Measurements from ENCODE around the gene HSPE1. TPM values are rescaled to one million over a fixed set of nuclear protein-coding genes. Genes with fewer than 3 reads are reported as not detected.

HSPE1 gene
- total and polyA plus RNA-seq, 3 donors from 2014 or later: 43.3 to 61.8 (median 51.3) TPM

GRCh38 chr2:197502201-197502600 lies 2.0 kb downstream of the HSPE1 start:
- TF ChIP-seq POLR2A (IDR thresholded peaks at IDR 0.05) (no peak), CTCF (IDR thresholded peaks at IDR 0.05) (no peak)
- no peak for DNase-seq
- H3K4me1 ChIP-seq: peaks cover 24% of the 10 kb centered on the region
- no peaks in the 10 kb centered on the region for H3K27me3 ChIP-seq
- H3K36me3 ChIP-seq (ENCODE audit: low read depth, missing control alignments): no peaks in the 10 kb centered on the region
- WGBS, 2 donors: 45 to 57% methylated on average over 4 of the region's 4 CpGs
- no peak overlapping the region for H3K4me3 ChIP-seq
- intact Hi-C loops (cut with DNase I; ENCODE audit: low total_unique reads): no loop called here
- H3K27ac ChIP-seq: peak overlapping the region in 1 of 2 donors; percentile 0
- no peaks in the 10 kb centered on the region for H3K9me3 ChIP-seq

GRCh38 chr2:197502685-197503084 lies 2.5 kb downstream of the HSPE1 start:
- Histone ChIP-seq H3K4me3 (no peak overlapping the region), H3K27me3 (no peaks in the 10 kb centered on the region), H3K36me3 (ENCODE audit: low read depth, missing control alignments) (no peaks in the 10 kb centered on the region), H3K4me1 (peaks cover 20% of the 10 kb centered on the region), H3K9me3 (no peaks in the 10 kb centered on the region), H3K27ac (peak overlapping the region in 1 of 2 donors; percentile 0)
- TF ChIP-seq CTCF (IDR thresholded peaks at IDR 0.05): no peak
- no peak for TF ChIP-seq POLR2A (IDR thresholded peaks at IDR 0.05)
- 79 to 81% methylated on average over 4 of the region's 4 CpGs for WGBS, 2 donors
- DNase-seq: no peak
- intact Hi-C loops (cut with DNase I; ENCODE audit: low total_unique reads): no loop called here

- DNase-seq: no peak
- TF ChIP-seq CTCF (IDR thresholded peaks at IDR 0.05): no peak
- TF ChIP-seq POLR2A (IDR thresholded peaks at IDR 0.05): no peak
- H3K9me3 ChIP-seq: no peaks in the 10 kb centered on the region
- H3K27ac ChIP-seq: no peak overlapping the region
- intact Hi-C loops (cut with DNase I; ENCODE audit: low total_unique reads): no loop called here
- no peak overlapping the region for H3K4me3 ChIP-seq
- H3K36me3 ChIP-seq (ENCODE audit: low read depth, missing control alignments): no peaks in the 10 kb centered on the region
- H3K4me1 ChIP-seq: peaks cover 12% of the 10 kb centered on the region
- WGBS, 2 donors: 98% methylated on average over 2 of the region's 2 CpGs
- no peaks in the 10 kb centered on the region for H3K27me3 ChIP-seq
Observed at GRCh38 chr2:197504000-197504399, 3.8 kb downstream of the HSPE1 start.

GRCh38 chr2:197504512-197504911 lies 4.3 kb downstream of the HSPE1 start:
- no peak for TF ChIP-seq CTCF (IDR thresholded peaks at IDR 0.05)
- TF ChIP-seq POLR2A (IDR thresholded peaks at IDR 0.05): no peak
- intact Hi-C loops (cut with DNase I; ENCODE audit: low total_unique reads): no loop called here
- H3K4me1 ChIP-seq: peaks cover 12% of the 10 kb centered on the region
- WGBS, 2 donors: 86 to 90% methylated on average over 6 of the region's 6 CpGs
- H3K9me3 ChIP-seq: no peaks in the 10 kb centered on the region
- H3K27me3 ChIP-seq: no peaks in the 10 kb centered on the region
- no peak overlapping the region for H3K4me3 ChIP-seq
- H3K36me3 ChIP-seq (ENCODE audit: low read depth, missing control alignments): no peaks in the 10 kb centered on the region
- no peak overlapping the region for H3K27ac ChIP-seq
- no peak for DNase-seq

- WGBS, 2 donors: 71 to 79% methylated on average over 5 of the region's 5 CpGs
- no peak for DNase-seq
- H3K36me3 ChIP-seq (ENCODE audit: low read depth, missing control alignments): no peaks in the 10 kb centered on the region
- H3K4me1 ChIP-seq: peaks cover 6% of the 10 kb centered on the region
- intact Hi-C loops (cut with DNase I; ENCODE audit: low total_unique reads): no loop called here
- H3K9me3 ChIP-seq: no peaks in the 10 kb centered on the region
- no peak overlapping the region for H3K27ac ChIP-seq
- TF ChIP-seq POLR2A (IDR thresholded peaks at IDR 0.05) (no peak), CTCF (IDR thresholded peaks at IDR 0.05) (no peak)
- no peak overlapping the region for H3K4me3 ChIP-seq
- no peaks in the 10 kb centered on the region for H3K27me3 ChIP-seq
Observed at GRCh38 chr2:197506658-197507057, 6.5 kb downstream of the HSPE1 start.

Measured in testis (tissue), 3 donors.